Ramos (cell line): ENCODE data around the gene MEAK7.

Experiments used
- in situ Hi-C: fragments of 300-500 bp; cut with MboI; formaldehyde crosslinking; loops from one replicate; pipeline ENCODE4 v1.14.3; 2022; ENCODE audit warnings: low sequenced_read_pairs; ENCODE audit not compliant: unreplicated experiment

MEAK7 gene

GRCh38 chr16:84497418-84498222, 6.8 kb downstream of the MEAK7 start:
- in situ Hi-C loops = no loop called here

GRCh38 chr16:84496991-84497390, 7.5 kb downstream of the MEAK7 start:
- in situ Hi-C loops = no loop called here

- in situ Hi-C loops = no loop called here
Observed at GRCh38 chr16:84495506-84495905, 9.0 kb downstream of the MEAK7 start.

GRCh38 chr16:84489131-84489530, 15.3 kb downstream of the MEAK7 start:
- in situ Hi-C loops = loop anchor here (10.0 kb wide), 2 partner anchors 204 to 534 kb away; partner anchors contain the start of gene OSGIN1

- in situ Hi-C loops = loop anchor here (10.0 kb wide), 2 partner anchors 203 to 533 kb away; partner anchors contain the start of gene OSGIN1
Observed at GRCh38 chr16:84487358-84487757, 17.1 kb downstream of the MEAK7 start.

- in situ Hi-C loops = loop anchor here (10.0 kb wide), 2 partner anchors 202 to 532 kb away; partner anchors contain the start of gene OSGIN1
Observed at GRCh38 chr16:84486551-84487235, 17.8 kb downstream of the MEAK7 start.

- in situ Hi-C loops = loop anchor here (10.0 kb wide), 2 partner anchors 201 to 531 kb away; partner anchors contain the start of gene OSGIN1
Observed at GRCh38 chr16:84486126-84486525, 18.3 kb downstream of the MEAK7 start.

GRCh38 chr16:84485255-84486010, 19.0 kb downstream of the MEAK7 start:
- in situ Hi-C loops = loop anchor here (10.0 kb wide), 2 partner anchors 201 to 531 kb away; partner anchors contain the start of gene OSGIN1

GRCh38 chr16:84484579-84485254, 19.7 kb downstream of the MEAK7 start:
- in situ Hi-C loops = loop anchor here (10.0 kb wide), 2 partner anchors 200 to 530 kb away; partner anchors contain the start of gene OSGIN1

- in situ Hi-C loops = loop anchor here (10.0 kb wide), 2 partner anchors 199 to 529 kb away; partner anchors contain the start of gene OSGIN1
Observed at GRCh38 chr16:84483882-84484565, 20.4 kb downstream of the MEAK7 start.

- in situ Hi-C loops = loop anchor here (10.0 kb wide), 2 partner anchors 198 to 528 kb away; partner anchors contain the start of gene OSGIN1
Observed at GRCh38 chr16:84482951-84483881, 21.2 kb downstream of the MEAK7 start.

GRCh38 chr16:84482001-84482891, 22.2 kb downstream of the MEAK7 start:
- in situ Hi-C loops = loop anchor here (10.0 kb wide), 2 partner anchors 197 to 527 kb away; partner anchors contain the start of gene OSGIN1

GRCh38 chr16:84481051-84481735, 23.3 kb downstream of the MEAK7 start:
- in situ Hi-C loops = loop anchor here (10.0 kb wide), 2 partner anchors 196 to 526 kb away; partner anchors contain the start of gene OSGIN1

GRCh38 chr16:84479716-84480450, 24.6 kb downstream of the MEAK7 start:
- in situ Hi-C loops = loop anchor here (10.0 kb wide), 2 partner anchors 195 to 525 kb away; partner anchors contain the start of gene OSGIN1

- in situ Hi-C loops = no loop called here
Observed at GRCh38 chr16:84478172-84478947, 26.1 kb downstream of the MEAK7 start.
